Choroid plexus epithelial cell (primary cell): ENCODE results near the gene IGF2BP2.
"Not testable (repeated sequence)": the region's sequence is repeated elsewhere in the genome, so short reads cannot be mapped to it uniquely, and the experiment has no call there.

Experiments used
- DNase-seq: peaks from one replicate; pipeline ENCODE4 v3.0.0-alpha.2; 2010; ENCODE audit warnings: low read depth
- H3K4me3 ChIP-seq: 2 replicates; pipeline ENCODE4 v1.5.1; 2011; ENCODE audit warnings: low read depth, mild to moderate bottlenecking, control low read depth, low read length, moderate library complexity
- CTCF ChIP-seq: conservative IDR thresholded peaks from 2 replicates; pipeline ENCODE4 v1.5.1; 2011; ENCODE audit warnings: low read depth, mild to moderate bottlenecking, control low read depth, inconsistent platforms, low read length, moderate library complexity

The IGF2BP2 gene

GRCh38 chr3:185789134-185789533 is 35.7 kb downstream of the IGF2BP2 start:
- no peak overlapping the region for H3K4me3 ChIP-seq
- no peak for TF ChIP-seq CTCF
- DNase-seq: no peak

GRCh38 chr3:185788292-185788691 is 36.5 kb downstream of the IGF2BP2 start:
- DNase-seq: no peak
- no peak overlapping the region for H3K4me3 ChIP-seq
- TF ChIP-seq CTCF: no peak

- no peak for DNase-seq
- no peak for TF ChIP-seq CTCF
- no peak overlapping the region for H3K4me3 ChIP-seq
Measured at GRCh38 chr3:185786956-185787877, 37.6 kb downstream of the IGF2BP2 start.

- DNase-seq, H3K4me3 ChIP-seq: not testable (repeated sequence)
Measured at GRCh38 chr3:185786258-185786657, 38.6 kb downstream of the IGF2BP2 start.

- H3K4me3 ChIP-seq: no peak overlapping the region
- no peak for DNase-seq
- no peak for TF ChIP-seq CTCF
Measured at GRCh38 chr3:185784317-185784716, 40.5 kb downstream of the IGF2BP2 start.

- no peak for TF ChIP-seq CTCF
- no peak overlapping the region for H3K4me3 ChIP-seq
- peak; percentile 86 for DNase-seq
Measured at GRCh38 chr3:185781759-185782158, 43.1 kb downstream of the IGF2BP2 start.

- DNase-seq: no peak
- TF ChIP-seq CTCF: no peak
- no peak overlapping the region for H3K4me3 ChIP-seq
Measured at GRCh38 chr3:185779461-185779860, 45.4 kb downstream of the IGF2BP2 start.
